ENCODE data around the gene ACOT6.
"Not testable (repeated sequence)": the region's sequence is repeated elsewhere in the genome, so short reads cannot be mapped to it uniquely, and the experiment has no call there.

The ACOT6 gene

GRCh38 chr14:73602994-73603393, 9.3 kb upstream of the ACOT6 start:
- no peak for DNase-seq

- no peak for DNase-seq
Measured at GRCh38 chr14:73606271-73606670, 6.0 kb upstream of the ACOT6 start.

- no peak for DNase-seq
Measured at GRCh38 chr14:73607241-73607640, 5.1 kb upstream of the ACOT6 start.

- no peak for DNase-seq
Measured at GRCh38 chr14:73610687-73611086, 1.6 kb upstream of the ACOT6 start.

GRCh38 chr14:73613046-73613383, 698 bp downstream of the ACOT6 start:
- no peak for DNase-seq

GRCh38 chr14:73613419-73613963, 1.2 kb downstream of the ACOT6 start:
- DNase-seq = no peak

GRCh38 chr14:73616831-73617230, 4.5 kb downstream of the ACOT6 start:
- no peak for DNase-seq

- DNase-seq = no peak
Measured at GRCh38 chr14:73619524-73619923, 7.2 kb downstream of the ACOT6 start.

GRCh38 chr14:73620268-73620667, 8.0 kb downstream of the ACOT6 start:
- no peak for DNase-seq

- no peak for DNase-seq
Measured at GRCh38 chr14:73623504-73624054, 11.3 kb downstream of the ACOT6 start.

GRCh38 chr14:73625706-73626105, 13.4 kb downstream of the ACOT6 start:
- DNase-seq = no peak

- DNase-seq = no peak
Measured at GRCh38 chr14:73627151-73627558, 14.8 kb downstream of the ACOT6 start.

GRCh38 chr14:73630009-73630780, 17.9 kb downstream of the ACOT6 start:
- no peak for DNase-seq

- DNase-seq = peak; percentile 41
Measured at GRCh38 chr14:73633116-73634010, 21.0 kb downstream of the ACOT6 start.

- no peak for DNase-seq
Measured at GRCh38 chr14:73634011-73634833, 21.9 kb downstream of the ACOT6 start.

- not testable (repeated sequence) for DNase-seq
Measured at GRCh38 chr14:73636355-73636754, 24.0 kb downstream of the ACOT6 start.

- DNase-seq = no peak
Measured at GRCh38 chr14:73637830-73638229, 25.5 kb downstream of the ACOT6 start.

- no peak for DNase-seq
Measured at GRCh38 chr14:73640796-73641365, 28.6 kb downstream of the ACOT6 start.

- peak; percentile 82 for DNase-seq
Measured at GRCh38 chr14:73644531-73645247, 32.4 kb downstream of the ACOT6 start, which contains the start of gene DNAL1. Gene DNAL1, plus strand, starts transcription at chr14:73644986. Its CDS starts 54 bp downstream, at chr14:73645040.

- DNase-seq = no peak
Measured at GRCh38 chr14:73645248-73645610, 32.9 kb downstream of the ACOT6 start.

- no peak for DNase-seq
Measured at GRCh38 chr14:73651005-73651404, 38.7 kb downstream of the ACOT6 start.

All from T-helper 9 cell (primary cell).